Measurements from ENCODE around the gene B4GALNT2. TPM values are rescaled to one million over a fixed set of nuclear protein-coding genes. Genes with fewer than 3 reads are reported as not detected.

Gene B4GALNT2
- total RNA-seq, 1 donor from 2014 or later: 0.07 TPM

DNA sequence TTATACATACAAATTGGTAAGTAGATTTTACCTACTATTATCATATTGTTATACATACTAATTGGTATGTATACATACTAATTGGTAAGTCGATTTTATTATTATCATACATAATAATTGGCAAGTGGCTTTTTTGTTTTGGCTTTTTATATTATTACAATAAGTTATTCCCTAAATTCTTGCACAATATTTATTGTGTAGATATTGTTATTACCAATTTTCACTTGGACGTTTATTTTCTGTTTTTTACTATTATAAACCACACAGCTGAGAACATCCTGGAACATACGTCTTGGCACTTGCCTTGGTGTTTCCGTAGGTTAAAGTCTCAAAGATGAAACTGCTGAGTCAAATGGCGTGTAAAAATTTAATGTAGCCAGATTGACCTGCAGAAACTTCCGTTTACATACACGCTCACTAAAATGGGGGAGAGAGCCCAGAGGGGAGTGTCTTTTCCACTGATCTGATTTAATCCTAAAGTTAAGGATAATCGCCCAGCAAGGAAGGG, 58.9 kb downstream of the B4GALNT2 start:
- Mint-ChIP-seq H3K27me3 (peaks cover 11% of the 10 kb centered on the region), H3K36me3 (ENCODE audit: insufficient read depth) (no peaks in the 10 kb centered on the region), H3K4me1 (ENCODE audit: low read depth) (peaks cover 1% of the 10 kb centered on the region), H3K27ac (peak overlapping the region; percentile 99), H3K9me3 (ENCODE audit: low read depth) (no peaks in the 10 kb centered on the region), H3K4me3 (ENCODE audit: low read depth) (peak overlapping the region; percentile 90)
- no peak for DNase-seq (ENCODE audit: low spot score, unreplicated experiment)
- TF ChIP-seq, protein P1, sequence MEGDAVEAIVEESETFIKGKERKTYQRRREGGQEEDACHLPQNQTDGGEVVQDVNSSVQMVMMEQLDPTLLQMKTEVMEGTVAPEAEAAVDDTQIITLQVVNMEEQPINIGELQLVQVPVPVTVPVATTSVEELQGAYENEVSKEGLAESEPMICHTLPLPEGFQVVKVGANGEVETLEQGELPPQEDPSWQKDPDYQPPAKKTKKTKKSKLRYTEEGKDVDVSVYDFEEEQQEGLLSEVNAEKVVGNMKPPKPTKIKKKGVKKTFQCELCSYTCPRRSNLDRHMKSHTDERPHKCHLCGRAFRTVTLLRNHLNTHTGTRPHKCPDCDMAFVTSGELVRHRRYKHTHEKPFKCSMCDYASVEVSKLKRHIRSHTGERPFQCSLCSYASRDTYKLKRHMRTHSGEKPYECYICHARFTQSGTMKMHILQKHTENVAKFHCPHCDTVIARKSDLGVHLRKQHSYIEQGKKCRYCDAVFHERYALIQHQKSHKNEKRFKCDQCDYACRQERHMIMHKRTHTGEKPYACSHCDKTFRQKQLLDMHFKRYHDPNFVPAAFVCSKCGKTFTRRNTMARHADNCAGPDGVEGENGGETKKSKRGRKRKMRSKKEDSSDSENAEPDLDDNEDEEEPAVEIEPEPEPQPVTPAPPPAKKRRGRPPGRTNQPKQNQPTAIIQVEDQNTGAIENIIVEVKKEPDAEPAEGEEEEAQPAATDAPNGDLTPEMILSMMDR (IDR thresholded peaks at IDR 0.05; ENCODE audit: unreplicated experiment): no peak

GRCh38 chr17:49191917-49192741, 59.6 kb downstream of the B4GALNT2 start:
- H3K27me3 Mint-ChIP-seq: peaks cover 11% of the 10 kb centered on the region
- H3K4me3 Mint-ChIP-seq (ENCODE audit: low read depth): peak overlapping the region; percentile 90

GRCh38 chr17:49193513-49194296, 61.1 kb downstream of the B4GALNT2 start:
- Mint-ChIP-seq H3K27ac (peak overlapping the region; percentile 99), H3K4me1 (ENCODE audit: low read depth) (peaks cover 1% of the 10 kb centered on the region), H3K9me3 (ENCODE audit: low read depth) (no peaks in the 10 kb centered on the region), H3K36me3 (ENCODE audit: insufficient read depth) (no peaks in the 10 kb centered on the region), H3K4me3 (ENCODE audit: low read depth) (peak overlapping the region; percentile 90), H3K27me3 (peaks cover 11% of the 10 kb centered on the region)
- TF ChIP-seq, protein P1 (IDR thresholded peaks at IDR 0.05; ENCODE audit: unreplicated experiment): no peak
- DNase-seq (ENCODE audit: low spot score, unreplicated experiment): no peak

More at GRCh38 chr17:49191917-49192741, 59.6 kb downstream of the B4GALNT2 start:
- Mint-ChIP-seq H3K36me3 (ENCODE audit: insufficient read depth) (no peaks in the 10 kb centered on the region), H3K27ac (peak overlapping the region; percentile 99), H3K4me1 (ENCODE audit: low read depth) (peaks cover 1% of the 10 kb centered on the region), H3K9me3 (ENCODE audit: low read depth) (no peaks in the 10 kb centered on the region)
- DNase-seq (ENCODE audit: low spot score, unreplicated experiment): peak; percentile 96
- TF ChIP-seq, protein P1 (IDR thresholded peaks at IDR 0.05; ENCODE audit: unreplicated experiment): peak; percentile 36

GRCh38 chr17:49194297-49194607, 61.7 kb downstream of the B4GALNT2 start:
- no peak for DNase-seq (ENCODE audit: low spot score, unreplicated experiment)
- Mint-ChIP-seq H3K36me3 (ENCODE audit: insufficient read depth) (no peaks in the 10 kb centered on the region), H3K27me3 (peaks cover 11% of the 10 kb centered on the region), H3K9me3 (ENCODE audit: low read depth) (no peaks in the 10 kb centered on the region), H3K4me3 (ENCODE audit: low read depth) (peak overlapping the region; percentile 90), H3K4me1 (ENCODE audit: low read depth) (peaks cover 1% of the 10 kb centered on the region), H3K27ac (peak overlapping the region; percentile 26)
- TF ChIP-seq, protein P1 (IDR thresholded peaks at IDR 0.05; ENCODE audit: unreplicated experiment): no peak

DNA sequence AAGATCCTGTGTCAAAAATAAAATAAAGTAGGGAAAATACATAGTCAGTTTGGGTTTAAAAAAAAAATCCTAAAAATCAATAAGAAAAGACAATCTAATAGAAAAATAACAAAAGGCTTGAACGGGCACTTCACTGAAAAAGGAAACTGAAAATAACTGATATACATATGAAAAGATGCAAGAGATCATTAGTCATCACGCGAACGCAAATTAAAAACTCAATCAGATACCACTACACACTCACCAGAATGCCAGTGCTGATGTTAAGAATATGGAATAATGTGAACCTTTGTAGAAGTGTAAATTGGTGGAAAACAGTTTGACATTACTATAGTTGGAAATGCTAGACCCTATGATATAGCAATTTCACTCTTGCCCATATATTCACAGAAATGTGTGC, 63.2 kb downstream of the B4GALNT2 start:
- Mint-ChIP-seq H3K27ac (no peak overlapping the region), H3K9me3 (ENCODE audit: low read depth) (no peaks in the 10 kb centered on the region), H3K36me3 (ENCODE audit: insufficient read depth) (no peaks in the 10 kb centered on the region), H3K4me1 (ENCODE audit: low read depth) (peaks cover 1% of the 10 kb centered on the region), H3K4me3 (ENCODE audit: low read depth) (no peak overlapping the region), H3K27me3 (peaks cover 4% of the 10 kb centered on the region)
- no peak for DNase-seq (ENCODE audit: low spot score, unreplicated experiment)
- TF ChIP-seq, protein P1 (IDR thresholded peaks at IDR 0.05; ENCODE audit: unreplicated experiment): no peak

Data from progenitor cell of endocrine pancreas (in vitro differentiated cells).